Fibroblast of mammary gland (primary cell): ENCODE results near the gene HMX1.

ENCODE experiments used
- DNase-seq: peaks from one replicate; pipeline ENCODE4 v3.0.0-alpha.2; 2010; ENCODE audit warnings: low read depth
- H3K4me3 ChIP-seq: 2 replicates; pipeline ENCODE4 v1.5.1; 2011; ENCODE audit warnings: low read depth, mild to moderate bottlenecking, low read length, moderate library complexity; ENCODE audit not compliant: control insufficient read depth
- TF ChIP-seq, protein P1 (sequence below): conservative IDR thresholded peaks from 2 replicates; pipeline ENCODE4 v1.5.1; 2011; ENCODE audit warnings: low read depth, low read length, inconsistent platforms; ENCODE audit not compliant: control insufficient read depth, insufficient read depth

Gene HMX1

DNA sequence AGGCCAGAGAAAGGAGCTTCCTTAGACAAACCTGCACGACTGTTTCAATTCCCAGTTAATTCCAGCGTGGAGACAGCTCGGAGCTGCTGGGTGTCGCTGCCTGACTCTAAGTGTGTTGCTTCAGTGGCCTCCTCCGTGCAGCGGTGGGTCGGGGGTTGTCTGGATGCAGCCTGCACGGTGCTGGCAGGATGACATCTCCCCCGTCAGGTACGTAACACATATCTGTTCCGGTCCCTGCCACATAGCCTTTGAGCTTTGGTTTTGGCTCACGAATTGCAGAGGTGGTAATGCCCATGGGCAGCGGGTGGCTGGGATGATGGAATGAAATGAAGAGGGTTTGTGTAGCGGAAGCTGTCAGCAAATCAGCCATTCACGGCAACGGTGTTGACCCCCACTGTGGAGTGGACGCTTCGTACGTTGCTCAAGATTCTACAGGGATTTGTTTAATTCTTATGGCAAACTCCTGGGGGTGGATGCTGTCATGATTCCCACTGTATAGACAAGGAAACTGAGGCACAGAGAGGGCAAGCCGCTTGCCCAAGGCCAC lies 33.7 kb upstream of the HMX1 start:
- TF ChIP-seq, protein P1, sequence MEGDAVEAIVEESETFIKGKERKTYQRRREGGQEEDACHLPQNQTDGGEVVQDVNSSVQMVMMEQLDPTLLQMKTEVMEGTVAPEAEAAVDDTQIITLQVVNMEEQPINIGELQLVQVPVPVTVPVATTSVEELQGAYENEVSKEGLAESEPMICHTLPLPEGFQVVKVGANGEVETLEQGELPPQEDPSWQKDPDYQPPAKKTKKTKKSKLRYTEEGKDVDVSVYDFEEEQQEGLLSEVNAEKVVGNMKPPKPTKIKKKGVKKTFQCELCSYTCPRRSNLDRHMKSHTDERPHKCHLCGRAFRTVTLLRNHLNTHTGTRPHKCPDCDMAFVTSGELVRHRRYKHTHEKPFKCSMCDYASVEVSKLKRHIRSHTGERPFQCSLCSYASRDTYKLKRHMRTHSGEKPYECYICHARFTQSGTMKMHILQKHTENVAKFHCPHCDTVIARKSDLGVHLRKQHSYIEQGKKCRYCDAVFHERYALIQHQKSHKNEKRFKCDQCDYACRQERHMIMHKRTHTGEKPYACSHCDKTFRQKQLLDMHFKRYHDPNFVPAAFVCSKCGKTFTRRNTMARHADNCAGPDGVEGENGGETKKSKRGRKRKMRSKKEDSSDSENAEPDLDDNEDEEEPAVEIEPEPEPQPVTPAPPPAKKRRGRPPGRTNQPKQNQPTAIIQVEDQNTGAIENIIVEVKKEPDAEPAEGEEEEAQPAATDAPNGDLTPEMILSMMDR = no peak
- no peak for DNase-seq
- H3K4me3 ChIP-seq = no peak overlapping the region

DNA sequence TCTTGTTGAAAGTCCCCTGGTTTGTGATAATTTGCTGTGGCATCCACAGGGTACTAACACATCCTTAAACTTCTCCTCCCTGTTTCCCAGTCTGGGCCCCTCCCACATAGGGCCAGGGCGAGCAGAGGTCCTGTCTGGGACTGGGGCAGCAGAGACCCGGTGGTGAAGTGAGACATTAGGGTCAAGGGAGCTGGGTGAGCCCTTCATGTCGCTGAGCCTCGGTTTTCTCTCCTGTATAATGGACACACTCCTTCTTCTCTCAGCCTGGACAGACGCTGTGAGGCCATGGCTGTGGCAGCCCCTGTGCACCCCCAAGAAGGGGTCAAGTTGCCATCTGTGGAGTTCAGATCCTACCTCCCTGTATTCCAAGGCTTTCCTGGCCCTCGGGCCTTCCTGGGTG lies 33.0 kb upstream of the HMX1 start:
- no peak overlapping the region for H3K4me3 ChIP-seq
- no peak for DNase-seq
- TF ChIP-seq, protein P1 = no peak

DNA sequence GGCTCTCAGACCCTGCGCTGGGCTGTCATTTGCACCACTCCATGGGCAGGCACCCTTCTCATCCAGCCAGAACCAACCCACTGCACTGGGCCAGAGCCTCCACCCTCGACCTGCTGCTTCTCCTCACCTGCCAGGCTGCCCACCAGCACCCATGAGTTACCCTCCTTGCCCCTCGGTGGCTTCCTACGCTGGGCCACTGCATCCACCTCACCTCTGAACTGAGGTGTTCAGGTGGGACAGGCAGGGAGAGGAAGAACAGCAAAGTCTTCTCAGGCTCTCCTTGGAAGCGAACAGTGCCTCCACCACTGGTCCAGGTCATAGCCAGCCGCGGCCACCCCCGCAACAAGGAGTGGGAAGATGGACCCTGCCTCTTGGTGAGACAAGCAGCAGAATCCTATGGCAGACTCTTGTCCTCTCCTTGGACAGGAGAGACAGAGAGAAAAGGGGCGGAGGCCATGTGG lies 32.4 kb upstream of the HMX1 start:
- DNase-seq = no peak
- H3K4me3 ChIP-seq = no peak overlapping the region
- TF ChIP-seq, protein P1 = no peak

DNA sequence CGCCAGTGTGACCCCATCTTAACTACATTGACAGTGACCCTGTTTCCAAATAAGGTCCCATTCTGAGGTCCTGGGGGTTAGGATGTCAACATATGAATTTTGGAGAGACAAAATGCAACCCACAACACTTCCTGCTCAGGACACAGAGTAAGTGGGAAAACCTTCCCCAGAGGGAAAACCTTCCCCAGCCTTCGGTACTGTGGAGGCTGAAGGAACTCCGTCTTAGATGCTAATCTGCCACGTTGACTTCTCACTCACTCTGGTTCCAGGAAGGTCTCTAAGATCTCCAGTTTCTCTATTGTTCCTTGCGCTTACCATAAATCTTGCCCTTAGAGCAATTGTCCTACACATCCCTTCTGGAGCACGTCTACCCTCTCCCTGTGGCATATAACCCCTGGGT lies 29.7 kb upstream of the HMX1 start:
- TF ChIP-seq, protein P1 = no peak
- no peak overlapping the region for H3K4me3 ChIP-seq
- no peak for DNase-seq

DNA sequence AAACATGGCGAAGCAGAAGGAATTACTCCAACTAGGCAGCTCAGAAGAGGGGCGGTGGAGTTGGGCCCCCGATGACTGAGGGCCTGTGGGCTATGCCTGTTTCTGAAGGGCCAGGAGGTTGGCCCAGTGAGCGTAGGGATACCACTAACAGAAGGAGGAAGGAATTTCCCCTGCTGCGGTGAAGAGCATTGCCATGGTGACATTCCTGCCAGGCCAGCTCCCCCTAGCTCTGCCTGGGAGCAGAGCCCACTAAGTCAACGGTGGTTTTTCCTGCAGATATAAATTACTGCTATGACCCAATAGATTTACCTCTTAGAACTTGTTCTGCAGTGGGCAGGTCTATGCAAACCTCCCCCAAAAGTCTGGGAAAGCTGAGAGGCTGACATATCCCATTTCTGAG lies 28.9 kb upstream of the HMX1 start:
- TF ChIP-seq, protein P1 = no peak

DNA sequence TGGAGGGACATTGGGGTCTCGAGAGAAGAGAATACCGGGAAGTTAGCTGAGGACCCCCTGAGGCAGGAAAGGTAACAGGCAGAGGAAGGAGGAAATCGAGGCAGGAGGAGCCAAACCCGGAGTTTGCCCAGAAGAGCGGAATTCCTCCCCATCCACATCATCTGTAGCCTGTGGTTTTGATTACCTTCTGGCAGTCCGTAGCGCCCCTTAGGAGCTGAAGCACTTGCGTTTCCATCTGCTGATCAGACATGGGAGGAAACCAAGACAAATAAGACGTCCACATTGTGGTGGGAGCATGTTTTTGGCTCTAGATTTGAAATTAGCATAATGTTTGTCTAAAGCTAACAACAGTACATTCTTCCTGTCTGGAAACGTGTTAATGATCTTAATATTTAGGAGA lies 26.8 kb upstream of the HMX1 start:
- TF ChIP-seq, protein P1 = no peak
- no peak overlapping the region for H3K4me3 ChIP-seq
- no peak for DNase-seq

More for the DNA sequence above, 28.9 kb upstream of the HMX1 start:
- no peak for DNase-seq
- no peak overlapping the region for H3K4me3 ChIP-seq

DNA sequence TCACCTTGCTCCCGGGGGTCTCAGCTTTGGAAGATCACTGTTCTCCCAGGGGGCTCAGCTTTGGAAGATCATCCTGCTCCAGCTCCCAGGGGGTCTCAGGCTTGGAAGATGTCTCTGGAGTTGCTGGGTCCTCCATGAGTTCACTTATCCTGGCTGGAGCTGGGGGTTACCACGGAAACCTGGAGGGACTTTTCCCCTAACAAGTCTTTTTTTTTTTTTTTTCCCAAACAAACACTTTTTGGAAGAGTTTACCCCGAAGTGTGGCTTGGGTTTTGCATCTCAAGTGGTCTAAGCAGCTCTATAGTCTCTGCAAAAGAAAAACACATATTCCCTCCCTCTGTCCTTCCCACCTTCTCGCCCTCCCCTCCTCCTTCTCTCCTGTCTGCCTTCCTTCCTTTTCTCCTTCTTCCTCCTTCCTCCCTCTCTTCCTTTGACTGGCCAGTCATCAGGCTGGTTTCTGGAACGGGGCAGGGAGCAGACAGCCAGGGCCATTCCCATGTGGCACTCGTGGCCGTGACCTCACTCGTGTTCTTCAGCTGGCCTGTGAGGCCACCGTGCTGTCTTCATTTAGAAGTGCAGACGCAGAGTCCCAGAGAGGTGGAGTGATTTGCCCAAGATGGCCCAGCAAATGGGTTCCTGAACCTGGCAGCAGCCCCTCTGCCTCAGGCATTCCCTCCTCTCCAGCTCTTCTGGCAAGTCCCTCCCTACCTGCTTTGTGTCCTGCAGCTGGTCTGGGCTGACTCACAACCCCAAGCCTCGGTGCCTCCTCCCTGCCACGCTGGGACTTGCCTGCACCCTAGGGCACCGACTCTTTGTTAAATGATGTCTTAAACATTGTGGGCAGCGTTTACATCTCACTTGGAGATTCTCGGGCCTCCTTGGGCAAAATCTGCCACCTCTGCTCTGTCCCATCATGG lies 25.9 kb upstream of the HMX1 start:
- no peak for DNase-seq
- TF ChIP-seq, protein P1 = no peak
- H3K4me3 ChIP-seq = no peak overlapping the region
